Endodermal cell (in vitro differentiated cells): Measurements from ENCODE around the gene CFAP77. TPM values are rescaled to one million over a fixed set of nuclear protein-coding genes. Genes with fewer than 3 reads are reported as not detected.

ENCODE experiments used
- DNase-seq: peaks from one replicate; pipeline ENCODE4 v3.0.0-alpha.2; 2017
- H3K27ac ChIP-seq: 2 replicates; pipeline ENCODE4 v1.5.1; 2013; ENCODE audit warnings: mild to moderate bottlenecking, low read depth, low read length, moderate library complexity
- H3K27me3 ChIP-seq: 2 replicates; pipeline ENCODE4 v1.6.1; 2013; ENCODE audit warnings: mild to moderate bottlenecking, low read length, moderate library complexity; ENCODE audit not compliant: insufficient read depth, control insufficient read depth, poor library complexity, severe bottlenecking
- H3K36me3 ChIP-seq: 2 replicates; pipeline ENCODE4 v1.7.0; 2013; ENCODE audit warnings: mild to moderate bottlenecking, low read length, moderate library complexity; ENCODE audit not compliant: control insufficient read depth, insufficient read depth
- H3K4me1 ChIP-seq: one replicate; pipeline ENCODE4 v1.7.0; 2013; ENCODE audit warnings: low read length; ENCODE audit not compliant: control insufficient read depth, insufficient read depth
- H3K4me3 ChIP-seq: 2 replicates; pipeline ENCODE4 v1.5.1; 2013; ENCODE audit warnings: mild to moderate bottlenecking, low read length, moderate library complexity
- H3K9ac ChIP-seq: 2 replicates; pipeline ENCODE4 v1.6.1; 2013; ENCODE audit warnings: mild to moderate bottlenecking, low read length, moderate library complexity; ENCODE audit not compliant: poor library complexity, severe bottlenecking; ENCODE audit errors: extremely low read depth
- H3K9me3 ChIP-seq: 2 replicates; pipeline ENCODE4 v1.6.1; 2013; ENCODE audit warnings: mild to moderate bottlenecking, low read length, moderate library complexity; ENCODE audit not compliant: control insufficient read depth
- H3K27ac Mint-ChIP-seq: 2 replicates; pipeline ENCODE4 v1.8.0; 2020; ENCODE audit warnings: mixed read lengths
- H3K27me3 Mint-ChIP-seq: 2 replicates; pipeline ENCODE4 v1.8.0; 2021; ENCODE audit warnings: mild to moderate bottlenecking, mixed read lengths; ENCODE audit not compliant: insufficient read depth
- H3K36me3 Mint-ChIP-seq: 2 replicates; pipeline ENCODE4 v1.8.0; 2020; ENCODE audit warnings: low read depth, mixed read lengths
- H3K4me1 Mint-ChIP-seq: 2 replicates; pipeline ENCODE4 v1.8.0; 2020; ENCODE audit warnings: mixed read lengths
- H3K4me3 Mint-ChIP-seq: 2 replicates; pipeline ENCODE4 v1.8.0; 2020; ENCODE audit warnings: mild to moderate bottlenecking, moderate library complexity, mixed read lengths
- H3K9me3 Mint-ChIP-seq: 2 replicates; pipeline ENCODE4 v1.8.0; 2020; ENCODE audit warnings: mild to moderate bottlenecking, mixed read lengths
- CTCF ChIP-seq: fragments of 200-600 bp; sonication (generic); conservative IDR thresholded peaks from 2 replicates; pipeline ENCODE4 v1.5.0; 2021; ENCODE audit warnings: antibody characterized with exemption, mild to moderate bottlenecking
- WGBS, 2 experiments: methylation state at CpG; one replicate each; pipeline versions ENCODE4 v1.1.5 to v1.1.7; 2013; ENCODE audit warnings: missing lambda C conversion rate in 2 of 2, mixed read lengths in 1 of 2; ENCODE audit not compliant: insufficient coverage in 1 of 2, insufficient read length in 1 of 2; 5-methylcytosine and 5-hydroxymethylcytosine counted together
- total RNA-seq, 2 donors: library from RNA; stranded (reverse); fragmentation: NEBNext Ultra II Directional in 1 of 2; extraction: Animal tissue kit (Norgen Biotek cat#: 25700) in 1 of 2; gene quantifications; 2 replicates in 1 of 2; 3 replicates in 1 of 2; pipeline ENCODE4 v1.2.1, GENCODE V29; 2021

CFAP77 gene
- total RNA-seq, 2 donors from 2014 or later, result 1.7 to 2.2 TPM

- Mint-ChIP-seq H3K27me3 (no peaks in the 10 kb centered on the region), H3K4me1 (no peaks in the 10 kb centered on the region), H3K27ac (no peak overlapping the region), H3K4me3 (no peak overlapping the region), H3K36me3 (peaks cover 79% of the 10 kb centered on the region), H3K9me3 (no peaks in the 10 kb centered on the region)
- Histone ChIP-seq H3K27ac (no peak overlapping the region), H3K4me3 (no peak overlapping the region), H3K4me1 (no peaks in the 10 kb centered on the region), H3K27me3 (no peaks in the 10 kb centered on the region), H3K9ac (no peak overlapping the region), H3K36me3 (peaks cover 92% of the 10 kb centered on the region), H3K9me3 (peaks cover 7% of the 10 kb centered on the region)
- no peak for TF ChIP-seq CTCF
- 95 to 100% methylated on average over 7 to 11 of the region's 11 CpGs for WGBS, 2 experiments
- DNase-seq, result no peak
Measured at GRCh38 chr9:132395560-132395959, 14.5 kb upstream of the CFAP77 start.

DNA sequence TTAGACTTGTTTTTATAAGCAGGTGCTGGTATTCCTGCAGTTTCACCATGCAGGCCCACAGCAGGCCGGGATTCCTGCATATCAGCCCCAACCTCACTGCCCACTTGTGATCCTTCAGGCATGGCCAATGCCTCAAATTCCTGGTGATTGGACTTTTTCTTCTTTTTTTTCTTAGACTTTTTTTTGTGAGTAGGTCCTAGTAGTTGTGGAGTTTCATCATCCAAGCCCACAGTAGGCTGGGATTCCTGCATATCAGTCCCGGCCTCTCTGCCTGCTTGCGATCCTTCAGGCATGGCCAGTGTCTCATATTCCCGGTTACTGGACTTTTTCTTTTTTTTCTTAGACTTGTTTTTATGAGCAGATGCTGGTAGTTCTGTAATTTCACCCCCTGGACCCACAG lies 8.2 kb upstream of the CFAP77 start:
- no peak for TF ChIP-seq CTCF
- peaks cover 9% of the 10 kb centered on the region for H3K4me1 Mint-ChIP-seq
- H3K36me3 Mint-ChIP-seq, result peaks cover 52% of the 10 kb centered on the region
- H3K9me3 Mint-ChIP-seq, result no peaks in the 10 kb centered on the region
- 96 to 100% methylated on average over 2 to 4 of the region's 4 CpGs for WGBS, 2 experiments
- H3K9ac ChIP-seq, result no peak overlapping the region
- no peaks in the 10 kb centered on the region for H3K27me3 ChIP-seq
- peak overlapping the region; percentile 65 for H3K27ac Mint-ChIP-seq
- H3K27me3 Mint-ChIP-seq, result no peaks in the 10 kb centered on the region
- no peak overlapping the region for H3K4me3 ChIP-seq
- no peak overlapping the region for H3K4me3 Mint-ChIP-seq
- no peaks in the 10 kb centered on the region for H3K9me3 ChIP-seq
- H3K4me1 ChIP-seq, result no peaks in the 10 kb centered on the region
- no peak overlapping the region for H3K27ac ChIP-seq
- no peak for DNase-seq
- peaks cover 68% of the 10 kb centered on the region for H3K36me3 ChIP-seq

- H3K9me3 Mint-ChIP-seq, result no peaks in the 10 kb centered on the region
- peaks cover 4% of the 10 kb centered on the region for H3K4me1 ChIP-seq
- no peak overlapping the region for H3K4me3 ChIP-seq
- H3K27ac ChIP-seq, result no peak overlapping the region
- peak overlapping the region; percentile 85 for H3K4me3 Mint-ChIP-seq
- WGBS, 2 experiments, result 92 to 93% methylated on average over 7 to 9 of the region's 9 CpGs
- no peak for TF ChIP-seq CTCF
- H3K36me3 Mint-ChIP-seq, result peaks cover 36% of the 10 kb centered on the region
- no peaks in the 10 kb centered on the region for H3K9me3 ChIP-seq
- no peaks in the 10 kb centered on the region for H3K27me3 Mint-ChIP-seq
- no peak overlapping the region for H3K27ac Mint-ChIP-seq
- H3K9ac ChIP-seq, result no peak overlapping the region
- peaks cover 20% of the 10 kb centered on the region for H3K4me1 Mint-ChIP-seq
- DNase-seq, result no peak
- H3K27me3 ChIP-seq, result no peaks in the 10 kb centered on the region
- H3K36me3 ChIP-seq, result peaks cover 43% of the 10 kb centered on the region
Measured at GRCh38 chr9:132404228-132404881, 5.7 kb upstream of the CFAP77 start.
